OCI-LY7 (cell line): Measurements from ENCODE around the gene ATP6V1B1. TPM values are rescaled to one million over a fixed set of nuclear protein-coding genes. Genes with fewer than 3 reads are reported as not detected.

ENCODE experiments used
- BruUV-seq: library from RNA; stranded (reverse); fragments of 400-500 nt; replicated peaks from 2 replicates; lab custom pipeline; 2021; lab: Mats Ljungman, UMichigan
- CTCF ChIA-PET: fragments of 300-600 bp; sonication (Branson Sonifier 250); formaldehyde crosslinking; loops from one replicate; lab custom pipeline; 2022; ENCODE audit warnings: antibody characterized with exemption; ENCODE audit not compliant: unreplicated experiment; lab: Charles Lee
- POLR2A ChIA-PET: fragments of 300-600 bp; sonication (Branson Sonifier 250); formaldehyde crosslinking; loops from one replicate; lab custom pipeline; 2022; ENCODE audit warnings: antibody characterized with exemption; lab: Charles Lee
- DNase-seq: peaks from one replicate; pipeline ENCODE4 v3.0.0-alpha.2; 2015; ENCODE audit warnings: low spot score
- H2AFZ ChIP-seq: fragments of 200-600 bp; sonication (generic), shearing (Covaris generic); 2 replicates; pipeline ENCODE4 v1.6.1; 2014; ENCODE audit warnings: mild to moderate bottlenecking, antibody characterized with exemption, low read length, moderate library complexity
- H3K27ac ChIP-seq: fragments of 200-600 bp; sonication (generic); 2 replicates; pipeline ENCODE4 v1.5.1; 2014; ENCODE audit warnings: mixed run types, low read depth, mild to moderate bottlenecking, moderate library complexity, low read length, inconsistent platforms; ENCODE audit not compliant: poor library complexity, severe bottlenecking
- H3K36me3 ChIP-seq: fragments of 200-600 bp; sonication (generic); 2 replicates; pipeline ENCODE4 v1.6.1; 2014; ENCODE audit warnings: mild to moderate bottlenecking, antibody characterized with exemption, low read length, moderate library complexity, mixed read lengths; ENCODE audit not compliant: insufficient read depth
- H3K4me1 ChIP-seq: fragments of 200-600 bp; sonication (generic); 2 replicates; pipeline ENCODE4 v1.5.1; 2014; ENCODE audit warnings: mild to moderate bottlenecking, low read length; ENCODE audit not compliant: insufficient read depth, poor library complexity, severe bottlenecking
- H3K4me2 ChIP-seq: fragments of 200-600 bp; sonication (generic); 2 replicates; pipeline ENCODE4 v1.6.1; 2014; ENCODE audit warnings: mild to moderate bottlenecking, low read length
- H3K4me3 ChIP-seq: fragments of 200-600 bp; sonication (generic); 2 replicates; pipeline ENCODE4 v1.5.1; 2014; ENCODE audit warnings: mild to moderate bottlenecking, low read depth, low read length; ENCODE audit not compliant: poor library complexity, severe bottlenecking
- H3K79me2 ChIP-seq: fragments of 200-600 bp; sonication (generic); 2 replicates; pipeline ENCODE4 v1.6.1; 2016; ENCODE audit warnings: low read depth, mild to moderate bottlenecking, low read length, moderate library complexity, mixed read lengths; ENCODE audit not compliant: insufficient read depth
- H3K9me2 ChIP-seq: fragments of 200-600 bp; sonication (generic); 2 replicates; pipeline ENCODE4 v1.6.1; 2016; ENCODE audit warnings: mild to moderate bottlenecking, low read length, mixed read lengths; ENCODE audit not compliant: insufficient read depth
- H3K9me3 ChIP-seq: fragments of 200-600 bp; sonication (generic); 2 replicates; pipeline ENCODE4 v1.6.1; 2014; ENCODE audit warnings: mild to moderate bottlenecking, mixed run types, low read length, mixed read lengths
- H4K20me1 ChIP-seq: fragments of 200-600 bp; sonication (generic); 2 replicates; pipeline ENCODE4 v1.6.1; 2014; ENCODE audit warnings: mild to moderate bottlenecking, antibody characterized with exemption, low read length, moderate library complexity, mixed read lengths; ENCODE audit not compliant: insufficient read depth
- EZH2phosphoT487 ChIP-seq: fragments of 200-600 bp; sonication (generic); IDR thresholded peaks from 2 replicates; pipeline ENCODE4 v1.6.1; 2018; ENCODE audit warnings: low read depth, borderline replicate concordance, mild to moderate bottlenecking, mixed run types, antibody characterized with exemption, low read length, moderate library complexity, mixed read lengths
- intact Hi-C: fragments of 100-400 bp; cut with micrococcal nuclease; formaldehyde crosslinking; loops from one replicate; pipeline ENCODE4 v1.10.0; 2022; ENCODE audit not compliant: unreplicated experiment
- total RNA-seq, 2 experiments: library from RNA; depleted of rRNA in 1 of 2; stranded (reverse); fragments of >200 nt in 1 of 2; shearing (Covaris generic) in 1 of 2; gene quantifications; 2 replicates each; pipeline ENCODE4 v1.2.3, GENCODE V29; 2014 to 2022
- TF ChIP-seq, protein P1 (sequence below): fragments of 200-600 bp; sonication (generic); conservative IDR thresholded peaks from 2 replicates; pipeline ENCODE4 v1.5.1; 2014; ENCODE audit warnings: mild to moderate bottlenecking, antibody characterized with exemption, low read length, moderate library complexity, mixed read lengths

The ATP6V1B1 gene
- total RNA-seq, 2 experiments from 2014 or later: not detected

DNA sequence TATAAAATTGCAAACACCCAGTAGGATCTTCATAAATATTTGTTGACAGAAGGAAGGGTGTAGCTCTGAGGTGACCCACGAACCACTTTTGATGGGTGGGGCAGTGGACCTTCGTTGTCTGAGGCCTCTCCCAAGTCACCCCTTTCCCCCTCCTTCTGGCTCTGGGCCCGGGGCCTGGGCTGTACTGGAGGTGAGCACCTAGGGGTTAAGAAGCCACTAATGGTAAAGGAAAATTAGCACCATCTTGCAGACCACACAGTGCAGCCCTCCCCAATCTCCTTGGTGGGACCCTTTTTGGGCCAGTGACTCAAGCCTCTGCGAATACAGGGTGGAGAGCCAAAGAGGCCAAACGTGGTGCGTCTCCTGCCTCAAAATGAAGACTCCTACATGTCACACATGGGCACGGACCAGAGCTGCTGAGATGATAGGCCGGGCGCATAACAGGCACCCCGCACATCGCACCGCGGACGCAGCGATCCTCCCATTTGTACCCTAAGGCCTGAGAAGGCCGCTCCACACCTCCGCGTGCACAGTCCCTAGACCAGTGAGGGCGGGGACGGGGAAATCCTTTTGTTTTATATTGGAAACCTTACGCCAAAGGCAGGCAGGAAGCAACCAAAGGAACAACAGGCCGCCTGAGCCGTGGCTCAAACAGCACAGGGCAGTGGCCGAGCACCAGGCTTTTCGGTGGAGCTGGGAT, 31.9 kb upstream of the ATP6V1B1 start:
- H3K9me3 ChIP-seq: no peaks in the 10 kb centered on the region
- H3K9me2 ChIP-seq: no peaks in the 10 kb centered on the region
- BruUV-seq: no TSS peak
- no peak for DNase-seq
- H3K4me3 ChIP-seq: no peak overlapping the region
- no peak overlapping the region for H3K4me2 ChIP-seq
- TF ChIP-seq, protein P1, sequence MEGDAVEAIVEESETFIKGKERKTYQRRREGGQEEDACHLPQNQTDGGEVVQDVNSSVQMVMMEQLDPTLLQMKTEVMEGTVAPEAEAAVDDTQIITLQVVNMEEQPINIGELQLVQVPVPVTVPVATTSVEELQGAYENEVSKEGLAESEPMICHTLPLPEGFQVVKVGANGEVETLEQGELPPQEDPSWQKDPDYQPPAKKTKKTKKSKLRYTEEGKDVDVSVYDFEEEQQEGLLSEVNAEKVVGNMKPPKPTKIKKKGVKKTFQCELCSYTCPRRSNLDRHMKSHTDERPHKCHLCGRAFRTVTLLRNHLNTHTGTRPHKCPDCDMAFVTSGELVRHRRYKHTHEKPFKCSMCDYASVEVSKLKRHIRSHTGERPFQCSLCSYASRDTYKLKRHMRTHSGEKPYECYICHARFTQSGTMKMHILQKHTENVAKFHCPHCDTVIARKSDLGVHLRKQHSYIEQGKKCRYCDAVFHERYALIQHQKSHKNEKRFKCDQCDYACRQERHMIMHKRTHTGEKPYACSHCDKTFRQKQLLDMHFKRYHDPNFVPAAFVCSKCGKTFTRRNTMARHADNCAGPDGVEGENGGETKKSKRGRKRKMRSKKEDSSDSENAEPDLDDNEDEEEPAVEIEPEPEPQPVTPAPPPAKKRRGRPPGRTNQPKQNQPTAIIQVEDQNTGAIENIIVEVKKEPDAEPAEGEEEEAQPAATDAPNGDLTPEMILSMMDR: no peak
- TF ChIP-seq EZH2phosphoT487: no peak
- no peaks in the 10 kb centered on the region for H3K79me2 ChIP-seq
- intact Hi-C loops: no loop called here
- H2AFZ ChIP-seq: no peak overlapping the region
- ChIA-PET CTCF (no interaction called here), POLR2A (interaction anchor here (0.6 kb wide), 1 partner anchor 187 kb away, joined by 3 read pairs; no protein-coding TSS in a partner anchor)
- H3K27ac ChIP-seq: no peak overlapping the region
- no peaks in the 10 kb centered on the region for H4K20me1 ChIP-seq
- no peaks in the 10 kb centered on the region for H3K36me3 ChIP-seq
- H3K4me1 ChIP-seq: no peaks in the 10 kb centered on the region

DNA sequence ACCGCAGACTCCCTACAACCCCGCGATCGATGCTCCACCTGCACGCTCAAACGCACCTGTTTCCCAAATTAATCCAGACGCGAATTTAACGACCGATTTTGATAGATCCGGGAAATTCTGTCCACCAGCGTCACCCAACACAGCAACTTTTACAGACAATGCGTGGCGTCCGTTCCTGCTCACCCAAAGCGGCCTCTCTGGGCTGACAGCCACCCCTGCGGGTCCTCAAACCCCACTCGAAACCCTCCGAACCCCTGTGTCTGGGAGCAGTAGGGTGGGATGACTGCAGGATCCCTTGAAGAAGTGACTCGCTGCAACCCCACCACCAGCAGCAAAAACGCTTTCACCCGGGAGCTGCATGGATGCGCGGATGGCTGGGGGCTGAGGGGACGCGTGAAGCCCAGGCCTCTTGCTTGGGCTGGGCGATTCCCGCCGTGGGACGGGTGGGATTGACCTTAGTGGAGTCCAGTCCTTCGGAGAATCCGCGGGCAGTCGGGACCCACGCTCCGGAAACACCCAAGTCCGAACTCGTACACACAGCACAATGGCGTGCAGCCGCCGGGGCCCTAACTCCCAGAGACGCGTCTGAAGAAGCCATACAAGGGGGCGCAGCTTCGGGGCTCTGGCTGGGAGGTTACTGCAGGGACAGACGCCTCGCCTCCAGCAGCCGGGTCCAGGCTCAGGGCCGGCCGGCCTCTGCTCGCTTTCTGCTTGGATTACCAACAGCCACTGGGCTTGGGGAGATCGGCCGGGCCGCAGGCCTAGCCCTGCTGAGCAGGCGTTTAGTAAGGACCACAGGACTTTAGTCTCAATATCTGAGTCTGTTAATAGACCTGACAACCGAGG, 31.1 kb upstream of the ATP6V1B1 start:
- BruUV-seq: no TSS peak

More for the DNA sequence above, 31.1 kb upstream of the ATP6V1B1 start:
- CTCF ChIA-PET: no interaction called here
- no peaks in the 10 kb centered on the region for H3K4me1 ChIP-seq
- no peak overlapping the region for H3K4me3 ChIP-seq
- no peaks in the 10 kb centered on the region for H3K9me2 ChIP-seq
- POLR2A ChIA-PET: no interaction called here
- H3K27ac ChIP-seq: no peak overlapping the region
- H2AFZ ChIP-seq: no peak overlapping the region
- TF ChIP-seq, protein P1: no peak
- TF ChIP-seq EZH2phosphoT487: no peak
- DNase-seq: no peak
- H3K36me3 ChIP-seq: no peaks in the 10 kb centered on the region
- H3K9me3 ChIP-seq: no peaks in the 10 kb centered on the region
- no peaks in the 10 kb centered on the region for H4K20me1 ChIP-seq
- H3K4me2 ChIP-seq: no peak overlapping the region
- intact Hi-C loops: no loop called here
- no peaks in the 10 kb centered on the region for H3K79me2 ChIP-seq
